Measurements from ENCODE around the gene PSMA5.
"Not testable (repeated sequence)": the region's sequence is repeated elsewhere in the genome, so short reads cannot be mapped to it uniquely, and the experiment has no call there.

The PSMA5 gene

DNA sequence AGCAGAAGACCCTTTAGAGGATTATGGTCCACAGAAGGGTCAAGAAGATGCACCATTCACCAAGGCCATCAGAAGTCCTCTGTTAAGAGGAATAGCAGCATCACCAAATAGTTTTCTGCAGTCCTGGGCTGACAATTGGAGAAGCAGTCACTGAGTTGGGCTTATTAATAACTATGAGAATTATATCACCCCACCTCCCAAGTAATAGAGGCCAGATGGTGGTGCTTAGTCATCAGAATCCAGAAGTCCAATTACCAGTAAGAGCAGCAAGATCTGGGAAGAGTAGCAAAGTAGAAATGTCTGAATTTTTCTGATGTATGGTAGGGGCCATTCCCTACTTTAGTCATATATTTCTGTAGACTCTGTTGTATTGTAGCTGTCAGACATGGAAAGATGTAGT, 6.1 kb upstream of the PSMA5 start:
- no peak for ATAC-seq

DNA sequence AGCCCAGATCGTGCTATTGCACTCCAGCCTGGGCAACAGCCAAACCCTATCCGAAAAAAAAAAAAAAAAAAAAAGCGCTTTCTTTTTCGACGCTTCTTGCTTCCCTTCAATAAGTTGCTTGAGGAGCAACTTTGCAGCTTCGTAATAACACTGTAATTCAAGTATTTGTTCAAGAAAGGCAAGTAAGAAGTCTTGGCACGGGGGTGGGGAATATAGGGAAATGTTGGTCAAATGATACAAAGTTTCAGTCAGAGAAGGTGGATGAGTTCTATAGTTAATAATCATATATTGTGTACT, 871 bp upstream of the PSMA5 start:
- ATAC-seq: no peak

DNA sequence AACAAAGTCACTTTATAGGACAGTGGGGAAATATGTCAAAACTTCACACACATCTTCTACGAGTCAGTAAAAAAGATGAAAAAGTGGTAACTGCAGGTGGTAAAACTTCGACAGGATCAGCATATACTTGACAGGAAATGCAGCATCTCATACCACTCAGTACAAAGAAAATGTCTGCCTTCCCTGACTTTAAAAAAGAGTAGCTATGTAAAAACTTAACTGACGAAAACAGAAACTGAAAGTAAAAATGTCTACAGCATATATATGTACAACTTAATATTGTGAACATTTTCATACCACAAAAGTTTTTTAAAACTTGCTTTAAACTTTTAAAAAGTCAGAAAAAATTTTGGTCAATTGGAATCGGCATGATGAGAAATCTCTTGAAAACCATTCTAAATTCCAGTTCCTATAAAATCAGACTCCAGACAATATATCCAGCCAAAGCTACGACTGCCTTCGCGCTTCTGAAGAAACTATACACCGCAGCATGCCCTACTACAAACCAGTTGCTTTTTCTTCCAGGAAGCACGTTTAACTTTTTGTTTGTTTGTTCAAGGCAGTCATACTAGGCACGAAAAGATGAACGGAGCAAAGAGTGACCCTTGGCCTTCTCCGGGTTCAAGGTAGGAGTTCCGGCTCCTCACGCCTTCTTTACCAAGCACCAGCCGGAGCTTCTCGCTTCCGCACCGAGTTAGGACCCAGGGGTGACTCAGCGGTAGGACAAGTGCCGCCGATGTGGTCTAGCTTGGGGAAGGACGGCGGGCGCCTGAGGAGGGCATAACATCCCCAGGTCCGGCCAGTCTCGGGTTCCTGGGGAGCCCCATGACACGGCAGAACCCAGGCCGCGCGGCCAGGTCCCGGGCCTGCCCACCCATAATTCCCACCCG, 612 bp downstream of the PSMA5 start:
- peak; percentile 27 to 38 for ATAC-seq

DNA sequence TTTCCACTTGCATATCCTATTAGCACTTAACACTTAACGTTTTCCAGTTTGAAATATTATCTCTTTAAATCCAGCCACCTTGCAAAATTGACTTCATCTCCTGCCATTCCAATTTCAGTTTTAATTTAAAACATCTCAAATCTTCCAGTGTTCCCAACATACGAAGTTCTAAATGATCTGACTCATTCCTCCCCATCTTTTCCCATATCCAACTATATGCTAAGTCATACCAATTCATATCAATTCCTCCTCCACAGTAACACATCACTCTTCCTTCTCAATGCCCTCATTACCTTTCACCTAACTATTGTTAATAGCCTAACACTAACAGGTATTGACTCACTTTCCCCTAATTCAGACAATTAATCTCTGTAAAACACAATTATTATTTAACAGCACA, 2.8 kb downstream of the PSMA5 start:
- no peak for ATAC-seq

DNA sequence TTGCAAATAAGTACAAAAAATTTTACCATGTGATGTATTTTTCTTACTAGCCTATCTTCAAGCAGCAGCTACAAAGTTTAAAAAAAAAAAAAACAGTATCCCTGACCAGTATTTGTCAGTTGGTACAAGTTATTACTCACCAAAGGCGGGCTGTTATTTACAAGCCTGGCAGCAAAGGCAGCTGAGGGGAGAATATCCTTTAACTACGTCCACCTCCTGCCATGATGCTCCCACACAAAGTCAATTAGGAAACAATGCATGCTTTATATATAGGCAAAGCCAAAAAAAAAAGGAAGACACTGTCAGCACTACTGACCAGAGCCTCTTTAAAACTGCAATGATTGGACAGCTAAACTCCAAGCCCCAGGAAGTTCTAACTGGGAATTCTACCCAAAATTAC, 13.7 kb downstream of the PSMA5 start:
- no peak for ATAC-seq

DNA sequence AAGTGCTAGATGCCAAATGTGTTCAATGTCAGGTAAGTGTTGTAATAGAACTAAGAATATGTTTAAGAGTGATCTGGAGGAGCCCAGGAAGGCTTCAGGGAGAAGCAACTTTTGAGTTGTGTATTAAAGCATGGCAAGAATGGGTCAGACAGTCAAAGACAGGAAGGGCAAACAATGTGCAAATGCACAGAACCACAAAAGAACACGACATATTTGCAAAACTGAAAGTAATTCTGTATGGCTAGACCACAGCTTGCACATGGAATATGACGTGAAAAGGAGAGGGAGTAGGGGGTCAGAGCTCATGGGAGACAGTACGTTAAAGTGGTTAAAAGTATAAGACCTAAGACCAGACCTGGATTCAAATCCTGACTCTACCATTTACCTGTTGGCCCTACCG, 21.4 kb downstream of the PSMA5 start:
- peak; percentile 38 to 44 for ATAC-seq

DNA sequence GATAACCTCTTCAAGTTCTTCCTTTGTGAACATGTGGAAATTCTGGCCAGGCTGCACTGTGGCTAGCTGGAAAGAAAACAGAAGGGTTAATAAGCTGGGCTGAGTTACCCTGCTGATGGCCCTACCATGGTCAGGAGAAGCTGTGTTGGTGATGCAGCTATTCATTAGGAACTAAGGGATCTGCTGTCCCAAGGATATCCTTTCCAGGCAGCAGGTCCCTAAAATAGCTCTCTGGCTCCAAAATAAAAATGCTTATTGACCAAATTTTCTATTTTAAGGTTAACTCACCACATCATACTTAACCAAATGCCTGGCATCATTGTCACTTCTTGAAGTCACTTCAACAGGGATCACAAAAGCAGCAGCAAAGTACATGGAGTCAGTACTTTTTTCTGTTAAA, 24.2 kb downstream of the PSMA5 start:
- ATAC-seq: no peak

DNA sequence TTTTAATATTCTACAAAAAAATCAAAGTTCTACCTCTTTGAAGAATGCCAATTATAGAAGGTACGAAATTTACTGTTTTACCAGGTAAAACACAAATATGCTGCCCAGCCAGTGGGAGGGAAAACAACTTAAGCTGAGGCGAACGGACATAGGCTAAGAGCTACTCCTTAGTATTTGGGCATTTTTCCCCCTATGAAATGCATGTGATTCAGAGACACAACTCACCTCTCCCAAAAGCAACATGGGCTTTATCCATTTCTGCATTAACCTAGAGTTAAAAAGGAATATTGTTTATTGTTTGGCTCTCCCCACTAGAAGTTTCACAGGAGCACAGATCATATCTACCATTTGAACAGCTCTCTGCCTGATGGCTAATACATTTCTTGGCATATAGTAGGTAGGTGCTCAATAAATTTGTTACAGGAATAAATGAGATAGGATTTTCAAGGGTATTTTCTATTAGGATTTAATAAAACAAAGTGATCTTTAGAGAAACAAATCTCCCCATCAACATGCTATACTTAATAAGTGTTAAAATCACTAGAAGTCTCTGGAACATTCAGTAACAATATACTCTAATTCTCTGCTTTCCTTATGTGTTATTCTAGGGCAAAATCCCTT, 26.1 kb downstream of the PSMA5 start:
- no peak for ATAC-seq

DNA sequence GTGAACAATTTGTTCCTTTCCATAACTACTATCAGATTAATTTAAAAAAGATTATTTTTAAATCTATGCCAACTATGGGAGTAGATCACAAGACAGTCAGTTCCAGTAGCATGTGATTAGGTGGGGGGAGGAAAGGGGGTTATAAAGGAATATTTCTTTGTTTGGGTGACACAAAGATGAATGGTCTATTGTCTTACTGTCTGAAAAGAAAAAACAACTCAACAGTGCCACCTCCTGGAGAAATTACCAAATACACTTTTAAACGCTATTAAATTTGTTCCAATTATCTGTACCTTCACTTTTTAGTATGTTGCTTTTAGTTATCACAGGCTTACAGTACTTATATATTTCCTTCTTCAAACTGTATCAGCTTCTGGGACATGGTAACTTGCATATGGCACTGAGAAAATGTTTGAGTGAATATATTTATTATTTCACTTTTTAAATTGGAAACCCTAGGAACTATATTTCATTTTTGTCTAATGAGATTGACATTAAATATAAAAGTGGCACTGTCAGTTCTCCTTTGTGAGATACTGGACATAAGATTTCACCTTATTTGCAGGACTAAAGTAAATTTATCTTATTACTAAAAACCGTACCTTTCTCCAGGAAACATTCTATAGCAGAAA, 26.8 kb downstream of the PSMA5 start:
- ATAC-seq: peak in 1 of 2 donors; percentile 45

DNA sequence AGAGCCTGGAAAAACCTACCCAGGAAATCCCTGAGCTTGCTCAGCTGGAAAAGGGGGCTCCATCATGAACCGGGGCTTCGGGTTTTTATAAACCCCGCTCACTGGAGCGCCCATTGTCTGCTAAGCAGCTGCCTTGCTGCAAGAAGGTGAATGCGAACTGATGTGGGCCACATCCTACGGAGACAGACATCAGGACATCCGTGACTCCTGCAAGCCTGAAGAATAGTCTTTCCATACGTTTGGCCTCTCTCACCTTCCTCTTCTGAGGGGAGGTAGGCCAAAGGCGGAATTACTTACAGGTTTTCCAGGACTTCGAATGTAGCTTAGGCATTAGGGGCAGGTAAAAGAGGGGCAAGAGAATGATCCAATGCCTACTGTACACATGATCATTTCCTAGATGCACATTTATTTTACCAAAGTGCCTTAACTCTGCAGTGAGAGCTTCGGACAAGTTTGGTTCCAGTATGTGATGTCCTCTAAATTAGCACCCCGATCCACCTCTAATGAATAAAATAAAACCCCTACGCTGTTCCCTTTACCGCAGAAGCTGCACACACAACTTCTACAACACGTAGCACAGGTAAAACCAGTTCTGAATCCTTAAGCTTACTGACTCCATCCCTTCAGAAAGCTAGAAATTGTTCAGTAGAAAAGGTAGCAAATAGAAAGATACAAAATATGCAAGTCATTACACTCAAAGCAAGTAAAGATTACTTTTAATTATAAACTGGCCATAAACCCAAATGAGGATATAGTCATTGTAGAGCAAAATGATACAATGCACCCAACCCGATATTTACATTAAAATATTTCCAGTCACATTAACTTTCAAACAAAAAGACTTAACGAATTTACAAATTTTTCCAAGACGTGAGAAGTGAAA, 27.7 kb downstream of the PSMA5 start:
- no peak for ATAC-seq

DNA sequence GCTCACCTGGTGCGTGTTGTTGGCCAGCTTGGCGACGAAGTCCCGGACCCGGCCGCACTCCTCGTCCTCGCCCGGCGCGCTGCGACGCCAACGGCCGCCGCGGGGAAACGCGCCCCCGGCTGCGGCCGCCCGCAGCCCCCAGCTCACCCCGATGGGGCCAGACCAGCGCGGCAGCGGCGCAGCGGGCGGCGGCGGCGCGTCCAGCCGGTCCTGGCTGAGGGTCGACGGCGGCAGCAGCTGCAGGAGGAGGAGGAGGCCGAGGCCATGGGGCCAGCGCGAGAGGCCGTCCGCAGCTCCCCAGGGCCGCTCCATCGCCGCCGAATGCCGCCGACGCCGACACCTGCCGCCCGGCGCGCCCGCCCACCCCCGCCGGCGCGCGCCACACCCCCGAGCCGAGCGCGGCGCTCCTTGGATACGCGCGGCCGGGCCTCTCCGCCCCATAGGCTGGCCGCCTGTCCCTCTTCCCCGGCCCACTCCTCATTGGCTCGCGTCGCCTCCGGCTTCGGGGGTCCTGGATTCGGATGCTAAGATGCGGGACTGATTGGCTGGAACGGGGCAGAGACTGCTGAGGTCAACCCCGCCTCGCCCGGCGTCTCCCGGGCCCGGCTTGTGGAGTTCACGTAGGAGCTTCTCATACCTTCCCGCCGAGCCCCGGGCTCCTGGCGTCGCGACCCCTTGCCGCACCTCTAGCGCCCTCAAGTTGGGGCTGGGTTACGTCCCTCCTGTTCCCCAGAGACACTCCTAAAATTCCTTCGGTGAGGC, 28.5 kb downstream of the PSMA5 start, which contains the start of gene SORT1:
Gene SORT1 (minus strand): TSS at position 338 of the 762 bp plus-strand sequence. CDS start 26 bp downstream, at position 312.
- peak; percentile 90 to 93 for ATAC-seq

DNA sequence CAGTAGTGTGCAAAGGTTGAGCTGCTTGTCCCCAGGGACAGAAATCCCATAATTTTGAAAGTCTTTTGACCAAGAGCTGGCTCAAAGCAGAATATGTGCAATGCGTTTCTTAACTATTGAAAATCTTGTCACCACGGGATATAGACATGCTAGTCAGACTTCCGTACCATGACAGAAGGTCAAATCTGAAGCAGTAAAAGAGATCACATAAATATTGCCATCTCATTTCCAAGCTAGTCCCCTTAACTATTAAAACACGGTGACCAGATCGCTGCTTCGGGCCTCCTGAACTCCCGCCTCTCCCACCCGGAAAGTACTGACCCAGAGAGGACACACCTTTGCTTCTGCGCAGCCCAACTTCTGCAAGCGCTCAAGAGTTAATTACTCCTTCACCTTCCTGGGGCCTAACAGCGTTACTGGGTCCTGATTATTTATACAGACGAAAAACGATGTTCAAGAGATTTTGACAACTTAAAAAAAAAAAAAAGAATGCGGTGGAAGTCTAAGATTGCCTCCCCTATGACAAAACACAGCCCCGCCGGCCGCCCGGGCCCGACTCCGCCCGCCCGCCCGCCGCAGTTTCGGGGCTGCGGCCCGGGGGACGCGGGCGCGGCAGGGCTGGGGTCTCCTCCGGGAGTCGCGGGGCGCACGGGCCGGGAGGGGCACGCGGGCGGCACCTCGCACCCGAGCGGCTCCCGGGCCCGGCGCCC, 29.2 kb downstream of the PSMA5 start:
- ATAC-seq: peak in 1 of 2 donors; percentile 23

DNA sequence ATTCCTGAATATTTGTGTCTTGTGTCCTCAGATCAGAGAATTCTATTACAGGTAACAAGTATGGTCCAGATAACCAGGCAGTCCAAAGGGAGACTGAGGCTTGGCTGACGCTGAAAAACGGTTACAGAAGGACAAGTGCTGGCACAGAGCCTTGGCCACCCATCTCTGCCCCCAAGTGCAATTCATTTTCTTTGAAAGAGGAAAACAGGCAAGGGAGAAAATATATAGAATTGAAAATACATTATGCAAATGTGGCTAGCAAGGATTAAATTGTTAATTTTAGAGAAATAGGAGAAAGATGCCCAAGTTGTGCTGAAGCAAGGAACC, 29.8 kb downstream of the PSMA5 start:
- ATAC-seq: no peak

DNA sequence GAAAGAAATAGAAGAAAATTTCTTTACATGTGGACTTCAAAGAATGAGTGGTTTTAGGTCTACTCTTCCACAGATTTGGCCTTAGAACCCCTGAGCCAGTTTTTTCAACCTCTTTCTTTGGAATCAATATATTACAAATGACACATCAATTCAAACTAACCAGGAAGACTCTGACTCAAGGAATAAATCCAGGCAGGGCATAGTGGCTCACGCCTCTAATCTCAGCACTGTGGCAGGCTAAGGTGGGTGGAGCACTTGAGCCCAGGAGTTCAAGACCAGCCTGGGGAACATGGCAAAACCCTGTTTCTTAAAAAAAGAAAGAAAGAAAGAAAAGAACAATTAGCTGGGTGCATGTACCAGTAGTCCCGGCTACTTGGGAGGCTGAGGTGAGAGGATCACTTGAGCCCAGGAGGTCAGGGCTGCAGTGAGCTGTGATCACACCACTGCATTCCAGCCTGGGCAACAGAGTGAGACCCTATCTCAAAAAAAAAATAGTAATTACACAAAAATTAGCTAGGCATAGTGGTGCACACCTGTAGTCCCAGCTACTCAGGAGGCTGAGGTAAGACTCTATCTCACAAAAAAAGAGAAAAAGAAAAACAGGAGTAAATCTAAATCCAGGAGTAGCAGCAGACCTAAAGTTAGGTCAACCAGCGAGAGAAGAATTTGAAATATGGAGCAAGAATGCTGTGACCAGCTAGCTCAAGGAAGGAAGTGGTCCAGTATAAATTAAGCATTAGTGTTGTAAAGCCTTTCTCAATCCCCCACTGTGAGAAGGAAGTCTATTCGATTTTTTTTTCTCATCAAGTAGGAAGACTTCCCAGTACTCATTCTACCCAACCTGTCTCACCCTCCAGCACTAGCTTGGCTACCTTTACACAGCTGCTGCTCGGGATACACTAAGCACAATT, 30.4 kb downstream of the PSMA5 start:
- no peak for ATAC-seq

DNA sequence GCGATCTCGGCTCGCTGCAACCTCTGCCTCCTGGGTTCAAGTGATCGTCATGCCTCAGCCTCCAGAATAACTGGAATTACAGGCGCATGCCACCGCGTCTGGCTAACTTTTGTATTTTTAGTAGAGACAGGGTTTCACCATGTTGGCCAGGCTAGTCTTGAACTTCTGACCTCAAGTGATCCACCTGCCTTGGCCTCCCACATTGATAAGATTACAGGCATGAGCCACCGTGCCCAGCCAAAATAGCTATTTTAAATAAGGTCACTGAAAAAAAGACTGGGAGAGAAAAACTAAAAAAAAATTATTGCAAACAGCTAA, 31.0 kb downstream of the PSMA5 start:
- ATAC-seq: not testable (repeated sequence)

DNA sequence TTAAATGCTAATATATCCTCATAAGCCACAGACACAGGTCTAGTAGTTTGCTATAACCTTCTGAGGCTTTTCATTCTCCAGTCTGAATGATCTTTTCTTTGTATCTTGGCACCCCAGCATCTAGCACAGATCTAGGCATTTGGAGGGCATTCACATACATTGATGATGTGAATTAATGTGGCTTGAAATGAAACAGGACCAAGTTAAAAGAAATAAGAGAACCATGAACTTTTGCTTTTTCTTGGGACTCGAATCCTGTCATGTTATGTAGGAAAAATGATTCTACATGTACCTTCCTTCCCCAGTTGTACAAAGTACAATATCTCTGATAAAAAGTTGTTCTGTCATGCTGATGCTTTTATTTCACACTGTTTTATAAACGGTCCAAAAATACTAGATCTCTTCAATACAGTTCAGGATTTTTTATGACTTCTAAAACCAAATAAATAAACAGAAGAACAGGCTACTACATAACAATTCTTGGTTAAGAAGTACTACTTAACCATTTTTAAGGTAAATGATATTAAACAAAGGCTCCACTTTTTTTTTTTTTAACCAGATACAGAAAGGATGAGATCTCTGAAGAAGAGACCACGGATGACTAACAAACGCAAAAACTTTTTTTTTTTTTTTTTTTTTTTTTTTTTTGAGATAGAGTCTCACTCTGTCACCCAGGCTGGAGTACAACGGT, 31.5 kb downstream of the PSMA5 start:
- no peak for ATAC-seq

DNA sequence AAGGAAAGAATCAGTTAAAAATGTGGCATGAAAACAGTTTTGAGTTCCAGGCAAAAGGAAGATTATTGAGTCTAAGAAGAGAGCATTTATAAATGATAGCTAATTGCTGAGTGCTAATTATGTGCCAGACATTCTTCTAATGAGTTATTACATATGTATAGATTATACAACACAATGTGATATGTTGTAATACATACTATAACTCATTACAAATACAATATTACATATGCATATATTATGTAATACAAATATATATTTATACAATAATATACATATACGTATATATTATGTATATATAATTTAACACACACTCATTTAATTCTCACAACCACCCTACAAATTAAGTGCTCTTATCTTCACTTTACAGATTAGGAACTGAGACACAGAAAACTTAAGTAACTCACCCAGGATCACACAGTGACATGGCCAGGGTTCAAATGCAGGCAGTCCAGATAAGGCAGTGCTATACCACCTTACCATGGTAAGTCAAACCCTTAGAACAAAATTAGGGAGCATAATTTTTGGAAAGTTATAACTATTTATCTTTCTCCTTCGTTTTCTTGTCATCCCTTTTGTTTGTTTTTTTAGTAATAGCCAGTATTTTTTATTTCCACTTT, 32.5 kb downstream of the PSMA5 start:
- ATAC-seq: no peak

DNA sequence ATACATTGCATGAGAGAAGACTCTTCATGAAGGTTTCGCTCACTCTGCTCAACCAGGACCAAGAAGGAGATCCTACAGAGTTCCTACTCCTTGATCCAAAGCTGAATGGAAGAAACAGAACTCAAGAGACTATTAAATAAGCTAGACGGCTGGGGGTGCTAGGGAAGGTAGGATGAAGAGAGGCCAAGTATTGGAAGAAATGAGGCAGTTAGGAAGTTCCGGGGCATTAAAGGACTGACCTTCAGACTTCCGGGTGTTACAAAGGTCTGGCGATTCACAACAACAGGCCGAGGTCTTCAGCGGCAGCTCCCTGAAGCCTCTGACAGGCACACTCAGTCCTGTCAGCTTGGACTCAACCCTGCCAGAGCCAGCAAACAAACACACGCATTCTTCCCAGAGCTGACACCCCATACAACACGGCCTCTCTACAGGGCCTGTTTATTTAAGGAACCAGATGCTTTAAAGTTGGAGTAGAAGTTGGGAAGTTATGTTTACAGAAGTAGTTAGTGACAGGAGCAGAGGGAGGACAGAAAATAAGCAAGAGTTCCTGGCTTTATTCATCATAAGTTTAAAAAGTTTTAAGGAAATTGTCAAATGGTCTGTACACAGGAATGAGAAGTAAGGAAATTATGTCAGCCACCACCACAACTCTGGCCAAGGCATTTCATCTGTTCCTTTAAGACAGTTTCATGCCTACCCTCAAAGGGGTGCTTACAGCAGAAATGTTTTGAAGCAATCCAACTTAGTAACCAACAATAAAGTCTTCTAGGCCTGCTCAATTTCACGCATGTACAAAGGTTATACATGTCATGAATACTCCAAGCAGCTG, 33.2 kb downstream of the PSMA5 start:
- no peak for ATAC-seq

All from activated CD4-positive, CD25-positive, alpha-beta regulatory T cell treated with anti-CD3 and anti-CD28 coated beads, Interleukin-2, amount 50 U/mL, for 24 hours (primary cell).